ENCODE data around the gene EFHC1.

The EFHC1 gene

DNA sequence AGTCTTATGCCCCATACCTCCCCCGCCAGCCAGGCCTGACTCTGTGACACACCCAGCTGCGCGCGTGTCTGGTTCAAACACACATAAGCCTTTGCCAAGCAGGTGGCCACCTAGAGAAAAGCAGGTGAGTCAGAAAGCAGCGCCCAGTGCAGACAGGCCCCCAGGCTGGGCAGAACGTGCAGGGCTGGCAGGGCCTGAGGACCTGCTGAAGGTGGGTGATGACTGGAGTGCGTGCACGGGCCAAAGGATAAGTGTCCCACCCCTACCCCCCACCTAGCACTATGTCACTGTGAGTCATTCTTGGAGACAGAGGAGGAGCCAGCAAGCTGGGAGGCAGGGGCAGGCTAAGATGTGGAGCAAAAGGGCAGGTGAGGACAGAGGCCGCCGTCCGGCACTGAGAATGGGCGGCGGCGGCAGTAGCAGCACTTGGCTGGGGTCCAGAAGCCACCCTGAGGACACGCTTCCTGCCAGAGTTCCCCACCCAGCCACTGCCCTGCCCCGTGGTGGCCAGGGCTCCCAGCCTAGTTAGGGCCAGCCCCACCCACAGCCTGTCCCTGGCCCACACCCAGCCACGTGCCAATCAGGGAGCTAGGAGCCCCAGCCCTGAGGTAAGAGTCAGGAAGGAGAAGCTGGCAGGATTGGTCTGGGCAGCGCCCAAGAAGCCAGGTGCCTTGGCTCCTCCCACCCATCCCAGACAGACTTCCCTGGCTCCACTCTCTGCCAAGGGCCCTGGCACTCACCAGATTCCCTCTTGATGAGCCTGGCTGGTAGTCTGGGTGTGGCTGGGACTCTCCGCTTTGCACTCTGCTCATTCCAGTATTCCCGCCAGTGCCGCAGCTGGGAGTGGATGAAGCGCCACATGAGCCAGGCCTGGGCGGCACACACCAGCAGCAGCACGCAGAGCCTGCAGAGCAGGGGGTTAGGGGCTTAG is 84.0 kb downstream of the EFHC1 start:
- DNase-seq, result no peak

DNA sequence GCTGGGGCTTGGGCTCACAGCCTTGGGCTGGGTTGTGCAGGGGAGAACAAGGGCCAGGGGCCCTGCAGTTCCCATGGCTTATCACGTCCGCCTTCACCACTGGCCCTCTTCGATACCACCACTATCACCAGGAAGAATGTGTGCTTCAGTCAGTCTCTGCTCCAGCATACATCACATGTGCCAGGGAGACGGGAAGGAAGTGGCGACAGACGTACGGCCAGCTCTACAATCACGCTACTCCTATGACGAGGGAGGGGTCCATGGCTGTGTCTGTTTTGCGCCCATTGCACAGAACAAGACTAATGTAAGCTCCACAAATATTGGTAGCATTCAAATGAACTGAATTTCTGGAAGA is 84.6 kb downstream of the EFHC1 start:
- DNase-seq, result no peak

DNA sequence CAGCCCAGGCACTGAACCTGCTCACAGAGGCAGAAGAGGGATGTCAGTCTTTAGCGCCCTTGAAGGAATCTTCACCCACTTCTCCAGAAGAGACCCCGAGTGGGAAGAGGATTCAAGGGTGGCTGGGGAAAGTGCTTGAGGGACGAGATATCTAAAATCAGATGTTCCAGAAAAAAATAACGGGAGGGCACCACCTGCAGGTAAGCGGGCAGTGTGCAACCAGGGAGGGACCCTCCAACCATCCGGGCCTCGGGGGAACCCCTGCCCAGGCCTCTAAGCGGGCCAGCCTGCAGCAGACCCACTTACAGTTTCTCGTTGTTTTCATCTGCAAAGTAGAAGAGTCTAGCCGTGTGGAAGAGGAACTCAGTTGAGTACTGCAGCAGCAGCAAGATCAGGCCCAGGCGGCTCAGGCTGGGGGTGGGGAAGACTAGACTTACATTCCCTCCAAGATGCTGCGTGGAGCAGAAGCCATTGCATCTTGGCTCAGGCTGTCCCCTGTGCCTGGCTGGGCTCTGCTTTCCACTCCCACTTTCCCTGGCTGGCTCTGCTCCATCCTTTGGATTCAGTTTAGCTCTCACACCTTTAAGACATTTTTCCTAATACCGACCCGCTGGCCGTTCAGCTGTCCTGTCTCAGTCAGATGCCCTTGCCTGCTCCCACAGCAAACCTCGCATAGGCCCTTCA is 85.7 kb downstream of the EFHC1 start:
- DNase-seq, result peak; percentile 11

DNA sequence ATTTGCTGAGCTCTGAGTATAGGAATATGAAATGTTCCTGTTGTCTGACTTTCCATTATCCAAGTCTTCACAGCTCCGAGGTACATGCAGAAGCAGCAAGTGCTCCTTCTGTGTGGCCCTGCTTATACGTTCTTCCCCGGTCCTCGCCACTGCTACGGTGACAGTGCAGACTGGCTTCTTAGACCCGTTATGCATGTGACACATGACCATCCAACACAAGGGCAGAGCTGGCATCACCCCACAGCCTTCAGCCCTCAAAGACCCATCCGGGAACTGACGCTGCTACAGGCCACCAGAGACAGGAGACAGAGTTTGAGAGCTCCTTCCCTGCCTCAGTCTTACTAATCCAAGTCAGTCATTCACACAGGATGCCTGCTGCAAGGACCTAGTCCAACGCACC is 86.3 kb downstream of the EFHC1 start:
- DNase-seq, result no peak

DNA sequence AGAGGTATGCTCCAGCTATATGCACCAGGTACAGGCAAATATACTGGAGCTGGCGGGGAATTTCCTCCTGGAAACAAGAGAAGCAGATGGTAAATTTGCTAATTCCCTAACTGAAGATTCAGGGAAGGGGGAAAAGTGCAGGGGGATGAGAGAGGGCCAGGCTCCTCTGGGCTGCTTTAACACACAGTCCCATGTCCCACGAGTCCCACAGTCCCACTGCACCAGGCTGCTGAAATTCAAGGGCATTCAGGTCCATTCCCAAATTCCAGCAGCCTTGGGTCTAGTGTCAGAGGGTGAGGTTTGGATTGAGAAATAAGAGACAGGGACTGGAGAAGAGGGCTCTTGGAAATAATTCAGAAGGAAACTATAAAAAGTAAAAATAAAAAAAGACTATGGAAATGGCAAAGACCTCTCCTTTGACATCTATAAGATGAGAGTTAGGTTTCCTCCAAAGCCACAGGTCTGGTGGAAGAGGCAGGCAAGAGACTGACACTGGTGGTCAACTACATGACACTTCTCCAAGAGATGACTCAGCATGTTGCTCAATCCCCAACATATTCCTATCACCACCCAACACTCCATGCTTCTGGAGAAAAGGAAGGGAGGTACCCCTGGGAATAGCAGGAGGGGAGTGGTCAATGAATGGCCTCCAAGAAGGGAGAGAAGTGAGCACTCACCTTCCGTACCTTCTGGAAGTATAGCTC is 87.6 kb downstream of the EFHC1 start:
- no peak for DNase-seq

DNA sequence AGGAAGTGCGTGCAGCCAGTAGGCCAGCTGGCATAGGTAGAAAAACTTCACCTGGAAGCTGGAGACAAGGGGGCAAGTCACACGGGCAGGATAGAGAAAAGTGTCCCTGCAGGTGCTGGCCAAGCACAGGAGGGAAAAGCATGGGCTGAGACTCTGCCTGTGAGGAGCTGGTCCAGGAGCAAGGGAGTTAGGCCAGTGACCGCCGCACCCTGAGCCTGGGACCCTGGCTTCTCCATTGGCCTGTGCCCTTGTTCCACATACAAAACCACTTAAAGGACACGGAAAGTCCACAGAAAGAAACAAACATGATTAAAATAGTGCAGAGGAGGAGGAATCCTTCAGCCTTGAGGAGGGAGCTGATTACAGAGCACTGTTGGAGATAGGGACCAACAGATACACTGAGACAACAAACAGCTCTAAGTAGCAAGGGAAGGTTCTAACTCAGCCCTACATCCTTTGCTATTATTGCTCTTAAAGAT is 88.2 kb downstream of the EFHC1 start:
- no peak for DNase-seq

DNA sequence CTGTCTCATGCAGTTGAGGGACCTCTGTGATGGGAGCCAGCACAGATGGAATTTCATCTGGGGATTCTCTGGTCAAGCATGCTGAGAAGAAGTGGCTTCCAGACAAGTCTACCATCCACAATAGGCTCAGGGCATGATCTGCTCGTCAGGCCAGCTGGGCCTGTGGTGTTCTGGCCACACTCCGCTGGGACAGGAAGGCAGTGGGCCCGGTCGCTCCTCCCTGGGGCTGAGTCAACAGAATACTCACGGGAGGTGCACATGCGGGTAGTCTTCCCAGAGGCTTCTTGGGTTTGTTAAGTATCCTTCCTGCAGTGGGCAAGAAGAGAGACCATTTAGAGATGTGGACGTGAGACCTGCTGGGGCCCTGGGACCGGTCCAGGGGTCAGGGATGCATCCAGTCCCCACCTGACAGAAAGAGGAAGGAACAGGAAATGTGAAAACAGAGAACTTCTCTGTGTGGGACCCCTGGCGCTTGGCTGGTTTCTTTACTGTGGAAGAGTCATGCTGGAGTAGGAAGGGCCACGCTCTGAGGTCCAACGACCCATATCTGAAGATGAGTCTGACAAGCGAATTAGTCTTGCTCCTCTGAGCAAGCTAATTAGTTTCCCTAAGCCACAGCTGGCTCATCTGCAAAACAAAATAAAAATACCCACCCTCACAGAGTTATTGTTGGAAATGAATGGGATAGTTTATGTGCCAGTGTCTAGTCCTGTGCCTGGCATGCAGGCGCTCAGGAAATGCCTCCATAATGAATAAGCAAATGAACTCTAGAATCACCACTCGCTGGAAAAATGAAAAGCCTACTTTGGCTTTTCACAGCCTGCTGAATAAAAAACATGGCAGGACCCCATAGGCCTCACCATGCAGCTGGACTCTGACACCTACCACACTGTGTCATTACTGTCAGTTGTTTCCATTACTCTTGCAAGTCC is 89.4 kb downstream of the EFHC1 start:
- no peak for DNase-seq

DNA sequence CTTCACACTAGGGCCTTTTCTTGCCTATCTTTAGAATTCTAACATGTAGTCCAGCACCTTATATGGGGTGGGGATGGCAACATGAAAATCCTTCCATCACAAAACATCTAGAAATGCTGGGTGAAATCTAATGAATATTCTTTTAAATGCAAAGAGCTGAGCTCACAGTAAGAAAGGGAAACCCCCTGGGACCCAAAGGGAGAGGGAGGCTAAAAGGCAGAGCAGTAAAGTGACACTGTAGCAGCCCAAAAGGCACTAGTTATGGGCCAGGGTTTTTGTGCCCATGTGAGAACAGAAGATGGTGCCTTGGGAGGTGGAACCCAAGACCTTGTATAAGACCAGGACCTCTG is 90.0 kb downstream of the EFHC1 start:
- no peak for DNase-seq

DNA sequence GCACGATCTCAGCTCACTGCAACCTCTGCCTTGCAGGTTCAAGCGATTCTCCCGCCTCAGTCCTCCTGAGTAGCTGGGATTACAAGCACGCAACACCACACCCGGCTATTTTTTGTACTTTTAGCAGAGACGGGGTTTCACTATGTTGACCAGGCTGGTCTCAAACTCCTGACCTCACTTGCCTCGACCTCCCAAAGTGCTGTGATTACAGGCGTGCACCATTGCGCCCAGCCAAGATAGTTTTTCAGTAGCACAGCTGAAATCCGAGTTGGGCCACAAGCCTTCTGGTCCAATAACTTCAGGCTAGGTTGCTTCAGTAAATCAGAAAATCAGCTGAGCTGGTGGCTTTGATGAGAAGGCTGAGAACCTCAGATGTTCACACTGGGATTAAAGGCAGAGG is 91.0 kb downstream of the EFHC1 start:
- DNase-seq, result no peak

DNA sequence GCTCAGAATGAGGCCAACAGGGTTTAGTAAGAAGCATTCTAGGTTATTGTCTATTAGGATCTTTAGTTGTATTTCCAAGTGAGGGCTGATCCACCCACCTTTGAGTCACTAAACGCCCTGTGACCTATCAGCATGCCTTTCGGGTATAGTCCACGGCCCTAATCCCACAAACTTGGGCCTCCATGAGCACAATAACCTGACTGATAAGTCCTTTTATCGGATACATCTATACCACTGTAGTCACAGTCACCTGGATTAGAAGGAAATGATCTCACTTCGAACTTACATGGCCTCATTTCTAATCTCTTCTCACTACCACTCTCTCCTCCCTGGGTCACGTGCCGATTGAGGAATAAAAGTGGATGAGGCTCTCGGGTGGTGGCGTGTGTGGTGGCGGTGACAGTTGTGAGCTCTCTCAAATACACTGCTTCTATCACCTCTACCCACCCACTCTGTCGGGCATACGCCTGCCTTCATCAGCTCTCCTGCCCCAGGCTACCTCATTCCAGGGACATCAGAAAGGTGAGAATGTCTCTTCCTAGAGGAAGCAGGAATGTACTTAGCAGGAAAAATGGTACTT is 91.5 kb downstream of the EFHC1 start:
- DNase-seq, result no peak

DNA sequence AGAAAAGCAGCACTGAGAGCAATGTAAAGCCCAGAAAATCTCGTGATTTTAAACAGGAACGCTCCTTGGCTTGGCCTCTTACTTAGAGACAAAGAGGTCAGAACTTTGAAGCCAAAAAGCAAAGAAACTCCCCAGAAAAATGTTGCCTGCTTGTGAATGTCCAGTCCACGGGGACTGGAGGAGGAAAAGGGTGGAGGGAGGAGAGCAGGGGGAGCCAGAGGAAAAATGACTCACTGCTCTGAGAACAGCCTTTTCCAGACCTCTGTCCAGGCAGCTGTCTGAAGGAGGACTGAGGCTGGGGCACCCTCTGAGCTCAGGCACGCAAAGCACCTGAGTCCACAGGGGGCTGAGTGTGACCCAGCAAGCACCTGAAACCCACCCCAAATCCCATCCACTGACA is 92.1 kb downstream of the EFHC1 start:
- DNase-seq, result no peak

DNA sequence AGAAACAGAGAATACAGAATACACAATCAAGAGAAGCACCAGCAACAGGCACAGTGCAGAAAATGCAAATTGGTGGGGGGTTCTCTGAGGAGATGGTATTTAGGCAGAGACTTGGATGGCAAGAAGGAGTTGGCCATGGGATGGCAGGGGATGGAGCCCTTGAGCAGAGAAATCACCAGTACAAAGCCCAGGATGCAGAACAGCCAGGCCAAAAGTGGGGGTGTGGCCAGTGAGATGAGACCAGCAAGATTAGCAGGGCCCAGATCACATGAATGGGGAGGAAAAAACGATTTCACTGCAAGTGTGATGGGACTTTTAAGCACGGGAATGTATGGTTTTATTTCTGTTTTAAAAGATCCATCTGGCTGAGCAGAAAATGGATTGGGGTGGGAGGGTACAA is 93.3 kb downstream of the EFHC1 start:
- no peak for DNase-seq

DNA sequence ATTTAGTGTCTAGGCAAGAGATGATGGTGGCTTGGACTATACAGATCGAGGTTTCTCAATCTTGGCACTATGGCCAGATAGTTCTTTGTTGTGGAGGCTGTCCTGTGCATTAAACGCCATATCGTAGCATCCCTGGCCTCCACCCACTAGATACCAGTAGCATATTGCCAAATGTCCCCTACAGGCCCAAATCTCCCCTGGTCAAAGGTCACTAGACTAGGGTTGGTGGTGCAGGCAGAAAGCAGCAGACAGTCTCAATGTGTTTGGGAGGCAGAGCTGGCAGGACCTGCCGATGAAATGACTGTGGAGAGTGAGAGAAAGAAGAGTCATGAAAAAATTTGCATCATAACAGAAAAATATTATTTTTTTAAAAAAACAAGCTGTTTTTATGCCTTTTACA is 93.8 kb downstream of the EFHC1 start:
- no peak for DNase-seq

DNA sequence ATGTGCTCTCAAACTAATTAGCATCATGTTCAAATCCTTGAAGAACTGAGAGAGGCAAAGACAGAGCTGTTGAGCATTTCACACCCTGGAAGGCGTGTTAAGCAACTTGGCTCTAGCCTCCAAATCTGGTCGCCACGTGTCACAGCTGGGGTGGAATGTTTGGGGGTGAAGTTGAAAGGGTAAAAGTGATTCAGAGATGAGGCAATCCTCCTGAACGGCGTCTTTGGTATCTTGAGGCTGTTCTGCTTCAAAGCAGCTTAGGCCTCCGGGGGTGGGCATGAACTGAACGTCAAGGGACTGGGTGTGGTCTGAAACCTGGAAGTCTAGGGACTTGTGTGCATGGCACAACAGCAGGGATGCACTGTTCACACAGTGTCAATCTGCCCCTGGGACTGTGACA is 94.4 kb downstream of the EFHC1 start:
- DNase-seq, result peak; percentile 94

DNA sequence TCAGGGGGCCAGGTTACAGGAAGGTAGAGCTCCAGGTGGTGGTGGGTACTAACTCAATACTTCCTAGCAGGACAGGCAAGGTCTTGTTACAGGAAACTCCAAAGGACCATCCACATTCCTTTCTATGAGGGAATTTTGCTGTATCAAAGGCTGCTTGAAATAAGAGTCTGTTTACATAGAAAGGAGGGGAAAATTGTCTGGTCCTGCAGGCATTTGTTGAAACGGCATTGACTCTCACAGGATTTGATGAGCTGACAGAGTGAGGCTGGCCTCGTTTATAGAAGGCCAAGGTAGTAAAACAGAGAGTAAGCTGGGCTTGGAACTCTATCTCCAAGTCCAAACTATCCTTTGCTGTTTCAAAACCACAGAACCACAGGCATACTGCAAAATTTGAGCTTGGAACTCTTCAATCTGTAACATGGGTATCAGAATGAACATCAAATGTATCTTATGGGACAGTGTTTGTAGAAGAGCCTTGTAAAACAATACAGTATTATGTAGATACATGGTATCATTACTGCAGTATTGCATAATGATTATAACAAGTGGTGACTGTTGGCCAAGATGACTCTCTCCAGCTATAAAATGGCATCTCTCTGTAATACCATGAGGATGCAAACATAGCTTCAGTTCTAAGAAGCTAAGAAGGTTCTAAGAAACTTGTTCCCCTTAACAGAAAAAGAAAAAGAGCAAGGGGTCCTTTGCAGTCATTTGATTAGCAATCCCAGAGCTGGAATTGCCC is 95.2 kb downstream of the EFHC1 start:
- peak; percentile 54 for DNase-seq

DNA sequence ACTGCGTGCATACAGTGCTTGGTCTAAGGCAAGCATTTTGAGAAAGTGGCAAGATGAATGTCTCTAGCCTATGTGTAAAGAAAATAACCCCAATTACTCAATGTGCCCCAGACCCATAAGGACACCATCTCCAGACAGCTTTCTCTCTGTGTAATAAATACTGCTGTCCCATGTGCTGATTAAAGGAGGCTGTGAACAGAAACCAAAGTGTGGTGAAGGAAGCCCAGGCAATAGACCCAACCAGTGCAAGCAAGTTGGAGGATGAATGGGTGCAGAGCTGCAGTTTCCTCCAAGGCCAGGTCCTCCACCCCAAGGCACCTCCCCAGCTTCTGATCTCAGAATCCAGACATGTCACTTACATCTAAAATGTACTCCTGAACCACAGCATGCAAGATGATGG is 96.1 kb downstream of the EFHC1 start:
- no peak for DNase-seq

DNA sequence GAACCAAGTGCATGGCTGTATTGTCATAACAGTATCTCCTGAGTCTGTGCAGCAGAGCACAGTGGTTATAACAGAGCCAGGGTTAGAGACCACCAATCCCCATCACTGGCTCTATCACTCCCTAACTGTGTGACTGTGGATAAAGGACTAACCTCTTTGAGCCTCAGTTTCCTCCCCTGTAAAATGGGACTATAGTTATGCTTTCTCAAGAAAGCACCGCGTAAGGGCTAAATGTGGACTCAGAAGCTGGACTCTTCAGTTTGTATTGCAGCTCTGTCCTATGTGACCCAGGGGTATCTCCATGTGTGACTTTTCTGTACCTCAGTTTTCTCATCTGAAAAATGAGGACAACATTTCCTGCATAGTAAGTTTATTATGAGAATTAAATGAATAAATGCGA is 96.8 kb downstream of the EFHC1 start:
- DNase-seq, result no peak

DNA sequence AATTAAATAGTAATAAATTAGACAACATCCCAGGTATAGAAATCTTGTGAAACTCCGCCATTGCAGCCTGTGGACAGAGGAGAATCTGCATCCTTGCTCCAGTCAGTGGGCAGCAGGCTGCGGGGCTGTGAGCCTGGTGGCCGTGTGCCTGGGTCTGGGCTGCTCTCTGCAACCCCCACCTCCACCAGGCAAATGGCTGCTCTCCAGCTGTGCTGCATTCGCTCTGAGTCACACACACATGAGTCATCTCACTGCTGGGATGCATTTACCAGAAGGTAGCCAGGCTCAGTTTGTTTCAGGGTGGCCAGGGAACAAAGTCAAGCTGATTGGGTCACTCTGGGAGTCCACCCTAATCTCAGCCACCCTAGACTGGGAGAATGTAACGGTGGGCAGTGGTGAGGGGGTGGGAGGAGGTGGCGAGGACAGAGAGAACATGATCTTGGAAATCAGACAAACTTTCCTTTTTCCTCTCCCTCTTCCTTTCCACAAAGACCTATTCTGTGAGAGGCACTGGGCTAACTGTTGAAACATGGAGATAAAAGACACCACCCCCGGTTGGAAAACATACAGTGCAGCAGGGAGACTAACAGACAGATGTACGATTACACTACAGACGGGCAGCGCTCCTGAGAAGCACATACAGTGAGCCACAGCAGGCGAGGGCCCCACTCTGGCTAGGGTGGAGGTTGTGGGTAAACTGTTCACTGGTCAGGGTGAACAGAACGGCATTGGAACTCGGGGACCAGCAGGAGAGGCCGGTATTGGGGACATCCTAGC is 97.5 kb downstream of the EFHC1 start:
- DNase-seq, result peak; percentile 66

DNA sequence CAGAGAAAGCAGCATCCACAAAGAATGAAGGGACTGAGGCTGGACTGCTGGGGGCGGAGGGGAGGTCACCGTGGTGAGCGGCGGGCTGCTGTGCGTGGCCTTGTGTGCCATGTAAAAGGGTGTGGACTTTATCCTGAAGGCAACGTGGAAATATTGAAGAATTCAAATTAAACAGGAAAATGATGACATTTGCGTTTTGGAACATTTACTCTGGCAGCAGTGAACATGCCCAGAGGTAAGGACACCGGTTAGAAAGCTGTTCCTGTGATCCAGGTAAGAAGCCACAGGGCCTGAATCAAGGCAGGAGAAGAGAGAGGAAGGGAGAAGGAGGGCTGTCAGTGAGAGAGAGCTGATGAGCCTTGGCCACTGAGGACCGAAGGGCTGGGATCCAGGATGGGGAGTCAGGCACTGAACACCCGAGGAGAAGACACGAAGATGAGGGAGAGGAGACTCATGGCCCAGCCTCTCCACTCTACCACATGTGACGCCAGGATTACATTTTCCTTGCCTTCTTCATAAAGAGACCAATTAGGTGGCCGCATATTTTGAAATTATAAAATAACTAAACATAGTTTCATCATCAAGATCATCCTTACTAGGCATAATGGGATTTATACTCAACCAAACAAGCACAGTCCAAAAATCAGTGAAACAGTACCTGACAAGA is 98.3 kb downstream of the EFHC1 start:
- no peak for DNase-seq

DNA sequence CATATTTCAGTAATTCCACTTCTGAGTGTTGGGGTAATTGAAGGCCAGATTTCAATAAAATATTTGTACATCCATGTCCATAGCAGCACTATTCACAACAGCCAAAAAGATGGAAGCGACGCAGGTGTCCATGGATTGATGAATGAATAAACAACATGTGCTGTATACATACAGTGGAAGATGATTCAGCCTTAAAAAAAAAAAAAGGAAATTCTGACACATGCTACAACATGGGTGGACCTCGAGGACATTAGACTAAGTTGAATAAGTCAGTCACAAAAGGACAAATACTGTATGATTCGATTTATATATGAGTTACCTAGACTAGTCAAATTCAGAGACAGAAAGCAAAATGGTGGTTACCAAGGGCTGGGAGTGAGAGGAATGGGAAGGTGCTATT is 99.5 kb downstream of the EFHC1 start:
- no peak for DNase-seq
